Gastrocnemius medialis (tissue), 4 donors: Measurements from ENCODE around the gene BAHCC1.

Source experiments
- CTCF ChIP-seq, 5 experiments: fragments of 450-650 bp in 3 of 5; fragments of 200-600 bp in 2 of 5; sonication (generic) in 2 of 5; IDR thresholded peaks in 4 of 5; conservative IDR thresholded peaks in 1 of 5; 1 replicate in 4 of 5; 2 replicates in 1 of 5; pipeline ENCODE4 v1.5.1; 2016 to 2019; ENCODE audit warnings: antibody characterized with exemption in 5 of 5, mild to moderate bottlenecking in 3 of 5, moderate library complexity in 3 of 5
- POLR2A ChIP-seq, 2 donors: fragments of 450-650 bp; IDR thresholded peaks; one replicate each; pipeline ENCODE4 v1.6.1; 2017; ENCODE audit warnings: antibody characterized with exemption in 2 of 2, mild to moderate bottlenecking in 2 of 2, moderate library complexity in 2 of 2

GRCh38 chr17:81423698-81424071 lies 28.4 kb downstream of the BAHCC1 start:
- TF ChIP-seq CTCF (IDR thresholded peaks at IDR 0.05 in 4 of 5, conservative IDR thresholded peaks at IDR 0.05 in 1 of 5), result no peak
- TF ChIP-seq POLR2A (IDR thresholded peaks at IDR 0.05), result no peak
